ENCODE results near the gene NUP50.
"Not testable (repeated sequence)": the region's sequence is repeated elsewhere in the genome, so short reads cannot be mapped to it uniquely, and the experiment has no call there.

NUP50 gene

DNA sequence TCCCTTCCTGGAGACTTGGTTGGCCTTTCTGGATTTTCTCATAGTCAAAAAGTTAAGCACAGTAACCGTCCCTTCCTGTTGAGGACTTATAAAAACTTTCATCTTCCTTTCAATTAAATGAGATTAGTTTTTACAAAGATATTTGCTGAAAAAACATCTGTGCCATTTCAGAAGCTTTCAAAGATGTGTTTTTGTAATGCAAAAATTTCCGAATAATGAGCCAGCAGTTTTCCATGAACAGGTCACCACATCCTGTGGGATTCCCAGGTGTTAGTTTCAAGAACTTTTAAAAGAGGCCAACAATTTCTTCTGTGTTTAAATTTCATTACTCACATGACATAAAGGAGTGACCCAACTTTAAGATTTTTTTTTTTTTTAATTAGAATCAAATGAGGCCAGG lies 18.0 kb downstream of the NUP50 start:
- H3K36me3 ChIP-seq = peaks cover 87 to 99% (median 97%) of the 10 kb centered on the region in 11 experiments
- H3K4me1 ChIP-seq = peaks cover 0 to 23% (median 8%) of the 10 kb centered on the region in 10 experiments; a peak in 13 of 20 replicates
- peaks cover 68 to 98% (median 94%) of the 10 kb centered on the region in 11 experiments for H4K20me1 ChIP-seq
- no peak for TF ChIP-seq Cebpa-rat (IDR thresholded peaks at IDR 0.05)
- no peak overlapping the region for H3K9ac ChIP-seq
- no peak overlapping the region for H3K27ac ChIP-seq
- no peak overlapping the region for H3K4me2 ChIP-seq
- no peak overlapping the region for H3K4me3 ChIP-seq
- H3K27me3 ChIP-seq = no peaks in the 10 kb centered on the region
- H3K9me3 ChIP-seq (replicated peaks in 1 of 11) = no peaks in the 10 kb centered on the region

DNA sequence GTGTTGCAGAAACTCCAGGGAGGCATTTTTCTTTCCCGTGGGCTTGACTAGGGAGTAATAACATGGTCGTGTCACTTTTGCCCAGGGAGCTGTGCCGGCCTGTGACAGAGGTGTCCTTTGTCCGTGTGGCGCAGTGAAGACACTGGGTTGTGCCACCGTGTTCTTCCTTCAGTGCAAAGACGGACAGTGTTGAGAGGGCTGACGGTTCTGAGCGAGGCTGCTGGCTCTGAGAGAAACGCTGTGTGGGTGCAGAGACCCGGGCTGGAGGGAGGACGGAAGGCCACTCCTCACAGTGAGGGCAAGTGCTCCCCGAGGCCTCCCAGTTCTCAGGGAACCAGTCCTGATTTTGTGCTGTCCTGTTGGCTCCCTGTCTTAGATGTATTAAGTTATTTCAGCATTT lies 20.2 kb downstream of the NUP50 start:
- no peaks in the 10 kb centered on the region for H3K9me3 ChIP-seq (replicated peaks in 1 of 11)
- peaks cover 85 to 99% (median 97%) of the 10 kb centered on the region in 11 experiments for H3K36me3 ChIP-seq
- peaks cover 0 to 20% (median 7%) of the 10 kb centered on the region in 10 experiments; a peak in 13 of 20 replicates for H3K4me1 ChIP-seq
- H4K20me1 ChIP-seq = peaks cover 61 to 98% (median 92%) of the 10 kb centered on the region in 11 experiments
- H3K27me3 ChIP-seq = no peaks in the 10 kb centered on the region
- H3K4me3 ChIP-seq = no peak overlapping the region
- peak overlapping the region in 2 of 11 experiments; percentile 3 to 19; a peak in 1 of 22 replicates for H3K9ac ChIP-seq
- no peak for TF ChIP-seq Cebpa-rat (IDR thresholded peaks at IDR 0.05)
- H3K27ac ChIP-seq = peak overlapping the region in 1 of 11 experiments; percentile 3; a peak in 1 of 22 replicates
- H3K4me2 ChIP-seq = no peak overlapping the region

DNA sequence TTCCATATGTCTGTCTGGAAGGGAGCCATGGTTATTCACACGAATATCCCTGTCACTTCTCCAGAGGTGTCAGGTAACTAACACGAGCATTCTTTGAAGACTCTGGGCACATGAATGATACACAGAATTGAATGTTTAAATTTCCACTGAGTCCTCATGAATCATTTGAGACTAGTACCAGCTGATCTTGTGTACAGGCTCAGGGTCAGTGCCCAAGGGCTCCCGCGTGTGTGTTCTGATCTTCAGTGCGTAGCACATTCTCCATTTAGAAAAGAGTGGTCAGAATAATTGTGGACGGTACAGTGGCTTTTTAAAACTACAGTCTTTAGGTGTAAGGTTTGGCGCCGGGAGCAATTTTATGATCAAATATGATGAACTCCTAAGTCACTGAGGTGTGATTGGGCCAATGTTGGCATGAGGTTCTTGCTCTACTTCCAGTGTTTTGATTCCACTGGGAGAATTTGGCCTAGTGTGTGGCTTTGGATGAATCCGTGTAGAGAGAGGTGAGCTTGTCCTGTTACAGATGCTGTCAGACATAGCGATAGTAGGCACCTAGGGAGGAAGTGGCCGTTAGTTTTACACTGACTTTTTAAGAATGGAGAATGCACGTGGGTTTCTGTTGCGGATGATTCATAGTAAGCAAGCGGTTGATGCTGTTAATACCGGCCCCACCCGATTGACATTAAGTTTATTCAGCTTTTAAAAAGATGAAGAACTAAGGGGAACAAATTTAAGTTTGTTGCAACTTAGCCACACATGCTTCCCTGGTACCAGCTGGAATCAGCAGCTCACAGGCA lies 22.2 kb downstream of the NUP50 start:
- Histone ChIP-seq H3K4me3 (no peak overlapping the region), H3K27me3 (no peaks in the 10 kb centered on the region), H3K9ac (peak overlapping the region in 3 of 11 experiments; percentile 7 to 32 (median 17); a peak in 3 of 22 replicates), H3K27ac (peak overlapping the region in 3 of 11 experiments; percentile 18 to 35 (median 27); a peak in 2 of 22 replicates), H4K20me1 (peaks cover 41 to 98% (median 88%) of the 10 kb centered on the region in 11 experiments; a peak in 21 of 22 replicates), H3K36me3 (peaks cover 72 to 95% (median 86%) of the 10 kb centered on the region in 11 experiments), H3K4me1 (peaks cover 0 to 12% (median 6%) of the 10 kb centered on the region in 10 experiments; a peak in 11 of 20 replicates), H3K4me2 (peak overlapping the region in 3 of 11 experiments; percentile 25 to 31 (median 31); a peak in 5 of 22 replicates), H3K9me3 (replicated peaks in 1 of 11) (no peaks in the 10 kb centered on the region)
- TF ChIP-seq Cebpa-rat (IDR thresholded peaks at IDR 0.05) = no peak

DNA sequence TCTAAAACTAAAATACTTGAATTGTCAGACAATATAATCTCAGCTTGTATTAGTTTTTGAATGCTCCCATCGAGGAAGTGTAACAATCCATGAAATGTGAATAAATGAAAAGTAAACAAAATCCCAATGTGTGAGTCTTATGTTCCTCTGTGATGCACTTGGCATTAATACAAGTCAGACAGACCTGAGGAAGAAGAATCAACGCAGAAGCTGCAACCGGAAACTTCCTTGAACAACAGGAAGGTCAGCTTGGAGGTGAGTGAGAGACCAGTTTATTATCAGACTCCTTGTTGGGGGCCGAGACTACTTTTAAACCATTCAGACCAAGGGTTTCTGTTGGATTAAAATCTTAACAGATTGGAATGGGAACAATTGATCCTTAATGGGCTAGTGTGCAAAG lies 24.2 kb downstream of the NUP50 start:
- Histone ChIP-seq H3K36me3 (peaks cover 57 to 92% (median 69%) of the 10 kb centered on the region in 11 experiments), H3K9me3 (replicated peaks in 1 of 11) (no peaks in the 10 kb centered on the region), H3K4me1 (peaks cover 0 to 12% (median 6%) of the 10 kb centered on the region in 10 experiments; a peak in 12 of 20 replicates), H3K9ac (no peak overlapping the region), H3K4me2 (no peak overlapping the region), H4K20me1 (peaks cover 36 to 89% (median 76%) of the 10 kb centered on the region in 11 experiments; a peak in 21 of 22 replicates), H3K27me3 (no peaks in the 10 kb centered on the region), H3K27ac (no peak overlapping the region), H3K4me3 (no peak overlapping the region)
- TF ChIP-seq Cebpa-rat (IDR thresholded peaks at IDR 0.05) = no peak

DNA sequence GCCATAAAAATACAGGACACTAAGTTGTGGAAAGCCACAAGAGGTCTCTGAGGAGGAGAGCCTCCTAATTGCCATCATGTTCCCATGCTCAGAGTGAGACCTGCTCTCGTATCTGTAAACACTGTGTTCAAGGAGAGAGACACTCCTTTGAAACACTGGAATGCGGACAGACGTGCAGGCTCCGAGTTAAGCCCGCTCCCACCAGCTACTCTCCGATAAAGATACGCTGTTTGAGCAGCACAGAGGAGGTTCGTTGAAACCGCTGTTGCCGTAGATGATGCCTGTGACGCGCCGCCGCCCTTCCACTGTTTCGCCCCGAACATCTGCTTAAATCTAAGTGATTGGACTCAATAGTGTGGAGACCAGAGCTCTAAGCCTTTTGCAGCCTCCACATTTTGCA lies 25.1 kb downstream of the NUP50 start:
- no peaks in the 10 kb centered on the region for H3K27me3 ChIP-seq
- H3K9ac ChIP-seq = no peak overlapping the region
- no peak overlapping the region for H3K4me2 ChIP-seq
- H3K9me3 ChIP-seq (replicated peaks in 1 of 11) = no peaks in the 10 kb centered on the region
- TF ChIP-seq Cebpa-rat (IDR thresholded peaks at IDR 0.05) = no peak
- H3K4me3 ChIP-seq = no peak overlapping the region
- H4K20me1 ChIP-seq = peaks cover 32 to 91% (median 71%) of the 10 kb centered on the region in 11 experiments; a peak in 21 of 22 replicates
- H3K4me1 ChIP-seq = peaks cover 0 to 12% (median 6%) of the 10 kb centered on the region in 10 experiments; a peak in 12 of 20 replicates
- H3K36me3 ChIP-seq = peaks cover 49 to 92% (median 62%) of the 10 kb centered on the region in 11 experiments
- H3K27ac ChIP-seq = no peak overlapping the region

DNA sequence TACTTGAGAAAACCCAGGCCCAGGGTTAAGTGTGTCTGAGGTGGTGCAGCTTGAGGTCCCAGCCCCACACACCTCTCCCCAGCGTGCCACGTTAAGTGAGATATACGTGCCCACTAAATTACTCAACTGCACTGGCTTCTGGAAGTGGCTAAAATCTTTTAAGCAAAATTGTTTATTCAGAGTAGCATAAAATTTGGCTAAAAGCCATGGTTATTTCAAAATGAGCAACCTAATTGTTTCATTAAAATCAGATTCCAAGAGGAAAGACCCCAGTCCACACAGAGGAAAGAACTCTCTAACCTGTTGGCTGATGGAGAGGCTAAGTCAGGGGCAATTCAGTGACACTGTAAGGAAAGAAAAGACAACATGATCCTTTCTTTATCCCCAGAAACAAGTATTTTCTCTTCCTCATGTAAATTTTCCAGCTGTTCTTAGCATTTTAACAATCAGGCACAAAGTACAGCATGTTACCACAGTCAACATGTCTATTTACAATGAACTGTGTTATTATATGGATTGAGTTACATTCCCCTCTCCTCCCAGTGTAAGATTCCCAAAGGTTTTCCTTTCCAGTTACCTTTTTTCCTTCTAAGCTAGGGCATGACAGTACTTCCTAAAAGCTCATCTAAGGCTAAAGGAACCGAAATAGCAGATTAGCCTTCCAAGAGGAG lies 26.6 kb downstream of the NUP50 start:
- Histone ChIP-seq H3K9ac (no peak overlapping the region), H3K4me1 (peaks cover 0 to 12% (median 6%) of the 10 kb centered on the region in 10 experiments; a peak in 12 of 20 replicates), H3K9me3 (replicated peaks in 1 of 11) (no peaks in the 10 kb centered on the region), H3K27ac (no peak overlapping the region), H3K36me3 (peaks cover 44 to 91% (median 57%) of the 10 kb centered on the region in 11 experiments), H3K27me3 (no peaks in the 10 kb centered on the region), H3K4me3 (no peak overlapping the region), H3K4me2 (no peak overlapping the region), H4K20me1 (peaks cover 30 to 92% (median 59%) of the 10 kb centered on the region in 11 experiments; a peak in 21 of 22 replicates)
- TF ChIP-seq Cebpa-rat (IDR thresholded peaks at IDR 0.05) = no peak

DNA sequence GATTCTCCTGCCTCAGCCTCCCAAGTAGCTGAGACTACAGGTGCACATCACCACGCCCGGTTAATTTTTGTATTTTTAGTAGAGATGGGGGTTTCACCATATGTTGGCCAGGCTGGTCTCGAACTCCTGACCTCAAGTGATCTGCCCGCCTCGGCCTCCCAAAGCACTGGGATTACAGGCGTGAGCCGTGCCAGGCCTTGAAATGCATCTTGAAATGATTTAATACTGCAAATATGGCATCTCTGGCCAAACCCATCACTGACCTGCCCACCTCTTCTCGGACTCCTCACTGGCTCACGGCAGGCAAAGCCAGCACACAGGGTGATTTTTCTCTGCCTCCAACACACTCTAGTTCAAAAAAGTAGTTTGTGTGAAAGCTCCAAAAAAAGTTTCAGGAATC lies 28.0 kb downstream of the NUP50 start:
- not testable (repeated sequence) for H3K4me2 ChIP-seq; H3K9me3 ChIP-seq (replicated peaks in 1 of 11); H3K27me3 ChIP-seq; H3K4me1 ChIP-seq; H3K9ac ChIP-seq; H3K4me3 ChIP-seq; H3K27ac ChIP-seq
- H4K20me1 ChIP-seq = peaks cover 18 to 90% (median 51%) of the 10 kb centered on the region in 11 experiments; a peak in 20 of 22 replicates
- peaks cover 44 to 91% (median 58%) of the 10 kb centered on the region in 11 experiments for H3K36me3 ChIP-seq

DNA sequence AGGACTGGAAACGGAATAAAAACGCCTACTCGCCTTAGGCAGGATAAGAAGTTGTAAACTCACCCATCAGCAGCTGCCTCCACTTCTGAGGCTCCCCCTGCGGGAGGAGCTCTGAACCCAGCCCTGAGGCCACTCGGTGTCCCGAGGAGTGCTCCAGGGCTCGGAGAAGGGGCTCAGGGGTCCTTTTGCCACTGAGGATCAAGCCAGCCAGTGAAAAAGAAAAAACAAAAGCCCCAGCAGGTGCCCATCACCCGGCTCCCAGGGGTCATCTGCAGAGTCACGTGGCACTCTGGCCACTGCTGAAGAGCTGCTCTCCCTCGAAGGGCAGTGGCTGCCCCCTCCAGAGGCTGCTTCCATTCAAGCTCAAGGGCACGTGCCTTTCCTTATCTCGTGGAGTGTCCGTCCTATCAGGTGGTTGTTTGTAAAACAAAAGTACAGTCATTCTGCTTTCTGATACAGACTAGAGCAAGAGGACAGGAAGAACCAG lies 29.0 kb downstream of the NUP50 start:
- Histone ChIP-seq H3K27me3 (no peaks in the 10 kb centered on the region), H3K4me3 (no peak overlapping the region), H3K36me3 (peaks cover 46 to 91% (median 63%) of the 10 kb centered on the region in 11 experiments), H3K4me2 (no peak overlapping the region), H3K9me3 (replicated peaks in 1 of 11) (no peaks in the 10 kb centered on the region), H3K27ac (no peak overlapping the region), H4K20me1 (peaks cover 16 to 88% (median 44%) of the 10 kb centered on the region in 11 experiments; a peak in 19 of 22 replicates), H3K4me1 (peaks cover 0 to 5% (median 0%) of the 10 kb centered on the region in 10 experiments; a peak in 1 of 20 replicates), H3K9ac (peak overlapping the region in 1 of 11 experiments; percentile 9; a peak in 1 of 22 replicates)
- TF ChIP-seq Cebpa-rat (IDR thresholded peaks at IDR 0.05) = no peak

Measured in BLaER1 treated with 17β-estradiol and CSF1 and Interleukin-3, amounts not matched to agents 10 nM and 100 nM (cell line).